RWPE2 (cell line): ENCODE results near the gene NUMB.
A peak's percentile ranks its signal among the peaks of the same experiment; 100 is the strongest.

Experiments used
- ATAC-seq: fragments of 200-7000 bp; cut with Tn5 transposase; 3 replicates; pipeline ENCODE4 v1.9.1; 2021; ENCODE audit warnings: low read depth
- DNase-seq: peaks from one replicate; pipeline ENCODE4 v3.0.0-alpha.2; 2020; ENCODE audit warnings: low spot score
- H3K27ac ChIP-seq: fragments of 450-650 bp; 2 replicates; pipeline ENCODE4 v1.5.1; 2017; ENCODE audit warnings: mild to moderate bottlenecking; ENCODE audit not compliant: poor library complexity, severe bottlenecking
- H3K27me3 ChIP-seq: fragments of 250-450 bp; sonication (Bioruptor Pico); 2 replicates; pipeline ENCODE4 v1.5.1; 2021; ENCODE audit warnings: mild to moderate bottlenecking, moderate library complexity; ENCODE audit not compliant: insufficient read depth, poor library complexity, severe bottlenecking
- H3K36me3 ChIP-seq: fragments of 250-450 bp; sonication (Bioruptor Pico); 2 replicates; pipeline ENCODE4 v1.5.1; 2020; ENCODE audit warnings: low read depth, mild to moderate bottlenecking, moderate library complexity
- H3K4me1 ChIP-seq: fragments of 250-450 bp; sonication (Bioruptor Pico); 2 replicates; pipeline ENCODE4 v1.5.1; 2021; ENCODE audit warnings: mild to moderate bottlenecking, moderate library complexity; ENCODE audit not compliant: insufficient read depth, poor library complexity, severe bottlenecking
- H3K4me3 ChIP-seq: fragments of 250-450 bp; sonication (Bioruptor Pico); 2 replicates; pipeline ENCODE4 v1.5.1; 2021; ENCODE audit warnings: mild to moderate bottlenecking, moderate library complexity; ENCODE audit not compliant: severe bottlenecking
- H3K9me3 ChIP-seq: fragments of 250-450 bp; sonication (Bioruptor Pico); 2 replicates; pipeline ENCODE4 v1.5.1; 2021; ENCODE audit warnings: mild to moderate bottlenecking, moderate library complexity; ENCODE audit not compliant: severe bottlenecking
- CTCF ChIP-seq: fragments of 450-650 bp; IDR thresholded peaks from one replicate; pipeline ENCODE4 v1.5.1; 2017; ENCODE audit warnings: mild to moderate bottlenecking, moderate library complexity; ENCODE audit not compliant: poor library complexity, severe bottlenecking

Gene NUMB

GRCh38 chr14:73254247-73255004 is 203.9 kb downstream of the NUMB start:
- TF ChIP-seq CTCF = no peak
- no peak for ATAC-seq

DNA sequence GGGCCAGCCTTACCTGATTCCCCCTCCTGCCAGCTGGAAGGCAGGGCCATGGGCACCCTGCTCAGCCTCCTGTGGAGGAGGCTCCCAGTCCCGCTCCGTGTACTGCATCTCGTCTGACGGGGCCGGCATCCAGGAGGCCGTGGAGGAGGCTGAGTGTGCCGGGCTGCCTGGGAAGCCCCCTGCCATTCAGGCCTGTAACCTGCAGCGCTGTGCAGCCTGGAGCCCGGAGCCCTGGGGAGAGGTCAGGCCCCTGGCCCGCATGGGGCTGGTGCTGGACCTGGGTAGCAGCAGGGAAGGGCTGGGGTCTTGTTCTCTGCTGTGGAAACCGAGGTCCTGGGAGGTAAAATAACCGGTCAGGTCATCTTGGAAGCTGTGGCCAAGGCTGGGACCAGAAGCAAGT is 204.6 kb downstream of the NUMB start:
- no peak for DNase-seq
- no peak overlapping the region for H3K27ac ChIP-seq
- ATAC-seq = no peak
- H3K4me1 ChIP-seq = no peaks in the 10 kb centered on the region
- no peaks in the 10 kb centered on the region for H3K36me3 ChIP-seq
- H3K4me3 ChIP-seq = no peak overlapping the region
- no peaks in the 10 kb centered on the region for H3K27me3 ChIP-seq
- no peak for TF ChIP-seq CTCF
- H3K9me3 ChIP-seq = no peaks in the 10 kb centered on the region

More at GRCh38 chr14:73254247-73255004, 203.9 kb downstream of the NUMB start:
- H3K4me1 ChIP-seq = no peaks in the 10 kb centered on the region
- peak; percentile 68 for DNase-seq
- no peak overlapping the region for H3K27ac ChIP-seq
- no peaks in the 10 kb centered on the region for H3K27me3 ChIP-seq
- no peaks in the 10 kb centered on the region for H3K36me3 ChIP-seq
- no peak overlapping the region for H3K4me3 ChIP-seq
- H3K9me3 ChIP-seq = no peaks in the 10 kb centered on the region

DNA sequence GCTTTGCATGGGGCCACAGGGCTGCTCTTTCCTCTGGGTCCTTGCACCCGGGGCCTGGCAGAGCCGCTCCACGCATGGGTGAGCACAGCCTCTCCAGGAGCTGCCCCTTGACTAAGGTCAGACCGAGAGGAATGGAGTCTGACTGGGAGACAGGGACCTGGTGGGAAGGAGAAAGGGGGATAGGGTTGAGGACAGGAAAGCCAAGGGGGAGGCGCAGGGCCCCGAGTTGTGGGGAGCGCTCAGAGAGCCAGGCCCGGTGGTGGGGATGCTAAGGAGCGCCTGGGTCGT is 205.1 kb downstream of the NUMB start:
- ATAC-seq (no peak), DNase-seq (no peak)
- Histone ChIP-seq H3K36me3 (no peaks in the 10 kb centered on the region), H3K9me3 (no peaks in the 10 kb centered on the region), H3K4me1 (peaks cover 1% of the 10 kb centered on the region), H3K27ac (no peak overlapping the region), H3K4me3 (no peak overlapping the region), H3K27me3 (no peaks in the 10 kb centered on the region)
- no peak for TF ChIP-seq CTCF

- no peak for ATAC-seq
- TF ChIP-seq CTCF = no peak
- peak; percentile 78 for DNase-seq
- Histone ChIP-seq H3K4me1 (peaks cover 3% of the 10 kb centered on the region), H3K36me3 (no peaks in the 10 kb centered on the region), H3K4me3 (no peak overlapping the region), H3K27ac (no peak overlapping the region), H3K9me3 (no peaks in the 10 kb centered on the region), H3K27me3 (no peaks in the 10 kb centered on the region)
These were observed 205.6 kb downstream of the NUMB start for GRCh38 chr14:73252491-73253322.
